Measurements from ENCODE around the gene TASOR2. TPM values are rescaled to one million over a fixed set of nuclear protein-coding genes. Genes with fewer than 3 reads are reported as not detected.

TASOR2 gene
- total and polyA plus RNA-seq, 10 donors = 9.5 to 87.9 (median 65.3) TPM

GRCh38 chr10:5644930-5645329, 39.7 kb upstream of the TASOR2 start:
- Histone ChIP-seq H3K36me3 (peaks cover 0 to 70% (median 16%) of the 10 kb centered on the region in 6 donors), H3K9me3 (no peaks in the 10 kb centered on the region), H3K27ac (peak overlapping the region in 5 of 8 donors; percentile 4 to 79 (median 67)), H3K27me3 (replicated peaks in 1 of 7) (no peaks in the 10 kb centered on the region), H3K4me1 (peaks cover 3 to 42% (median 25%) of the 10 kb centered on the region in 6 donors), H3K4me3 (no peak overlapping the region)
- no peak for TF ChIP-seq POLR2AphosphoS5 (IDR thresholded peaks at IDR 0.05)
- peak; percentile 16 for DNase-seq
- intact Hi-C loops (cut with DNase I; ENCODE audit: low total_unique reads) = no loop called here
- WGBS, 5 donors = 89 to 95% (median 94%) methylated on average over 6 of the region's 6 CpGs

GRCh38 chr10:5645375-5645774, 39.3 kb upstream of the TASOR2 start:
- WGBS, 5 donors = 67 to 76% (median 69%) methylated on average over 11 of the region's 11 CpGs
- Histone ChIP-seq H3K4me1 (peaks cover 3 to 42% (median 25%) of the 10 kb centered on the region in 6 donors), H3K9me3 (no peaks in the 10 kb centered on the region), H3K27me3 (replicated peaks in 1 of 7) (no peaks in the 10 kb centered on the region), H3K27ac (peak overlapping the region in 7 of 8 donors; percentile 62 to 79 (median 66)), H3K4me3 (no peak overlapping the region), H3K36me3 (peaks cover 0 to 70% (median 12%) of the 10 kb centered on the region in 6 donors)
- peak; percentile 83 for DNase-seq
- intact Hi-C loops (cut with DNase I; ENCODE audit: low total_unique reads) = no loop called here
- TF ChIP-seq POLR2A (IDR thresholded peaks at IDR 0.05) = no peak
- TF ChIP-seq CTCF (IDR thresholded peaks at IDR 0.05 in 8 of 11, conservative IDR thresholded peaks at IDR 0.05 in 3 of 11) = no peak
- TF ChIP-seq POLR2AphosphoS5 (IDR thresholded peaks at IDR 0.05) = peak in 1 of 3 donors; percentile 31

GRCh38 chr10:5645944-5646617, 38.6 kb upstream of the TASOR2 start:
- Histone ChIP-seq H3K4me3 (no peak overlapping the region), H3K9me3 (no peaks in the 10 kb centered on the region), H3K36me3 (peaks cover 0 to 70% (median 5%) of the 10 kb centered on the region in 6 donors), H3K4me1 (peaks cover 3 to 42% (median 25%) of the 10 kb centered on the region in 6 donors), H3K27me3 (replicated peaks in 1 of 7) (no peaks in the 10 kb centered on the region), H3K27ac (peak overlapping the region; percentile 42 to 79 (median 66))
- intact Hi-C loops (cut with DNase I; ENCODE audit: low total_unique reads) = no loop called here
- TF ChIP-seq CTCF (IDR thresholded peaks at IDR 0.05 in 8 of 11, conservative IDR thresholded peaks at IDR 0.05 in 3 of 11) (no peak), POLR2AphosphoS5 (IDR thresholded peaks at IDR 0.05) (peak in 2 of 3 donors; percentile 41 to 45), POLR2A (IDR thresholded peaks at IDR 0.05) (no peak)
- DNase-seq = peak; percentile 70
- WGBS, 5 donors = 35 to 58% (median 56%) methylated on average over 17 to 21 of the region's 21 CpGs

- Histone ChIP-seq H3K36me3 (peaks cover 0 to 65% (median 0%) of the 10 kb centered on the region in 6 donors), H3K4me1 (peaks cover 3 to 42% (median 25%) of the 10 kb centered on the region in 6 donors), H3K4me3 (no peak overlapping the region), H3K9me3 (no peaks in the 10 kb centered on the region), H3K27me3 (replicated peaks in 1 of 7) (no peaks in the 10 kb centered on the region), H3K27ac (peak overlapping the region in 1 of 8 donors; percentile 66)
- TF ChIP-seq CTCF (IDR thresholded peaks at IDR 0.05 in 8 of 11, conservative IDR thresholded peaks at IDR 0.05 in 3 of 11) = no peak
- TF ChIP-seq POLR2A (IDR thresholded peaks at IDR 0.05) = no peak
- no peak for TF ChIP-seq POLR2AphosphoS5 (IDR thresholded peaks at IDR 0.05)
- DNase-seq = peak; percentile 33
- WGBS, 5 donors = 89 to 95% (median 91%) methylated on average over 10 to 11 of the region's 11 CpGs
- intact Hi-C loops (cut with DNase I; ENCODE audit: low total_unique reads) = no loop called here
Observed at GRCh38 chr10:5647507-5648240, 37.0 kb upstream of the TASOR2 start.

All from spleen (tissue), 11 donors.